ENCODE measurements around the gene LYPLAL1.

- no peak for TF ChIP-seq CTCF (conservative IDR thresholded peaks at IDR 0.05; ENCODE audit: low read depth, low read length)
- no peak for TF ChIP-seq EZH2 (IDR thresholded peaks at IDR 0.05; ENCODE audit: low read length, unreplicated experiment)
Measured at GRCh38 chr1:219215477-219215876, 41.8 kb downstream of the LYPLAL1 start.

Measured in PC-3 (cell line).